ENCODE results near the gene EIF4G3. TPM values are rescaled to one million over a fixed set of nuclear protein-coding genes. Genes with fewer than 3 reads are reported as not detected.

The EIF4G3 gene
- total RNA-seq, 1 experiment from 2014 or later: 72.0 TPM

- Histone ChIP-seq H4K5ac (ENCODE audit: insufficient read length, low read depth, low read length) (no peak overlapping the region), H2BK15ac (ENCODE audit: low read depth, low read length) (no peak overlapping the region), H3K79me1 (ENCODE audit: insufficient read depth, low read depth, low read length, poor library complexity, severe bottlenecking) (no peaks in the 10 kb centered on the region), H3K9me3 (ENCODE audit: control insufficient read depth, low read depth, low read length) (no peaks in the 10 kb centered on the region), H3K79me2 (ENCODE audit: insufficient read depth, low read length) (no peaks in the 10 kb centered on the region), H3K27ac (ENCODE audit: insufficient read length, low read depth, low read length) (no peak overlapping the region), H2BK20ac (ENCODE audit: low read depth, low read length, poor library complexity, severe bottlenecking) (no peak overlapping the region), H2AK5ac (ENCODE audit: insufficient read length, low read length) (no peak overlapping the region), H3K4me1 (ENCODE audit: insufficient read depth, low read length) (no peaks in the 10 kb centered on the region), H3T11ph (ENCODE audit: low read length) (no peak overlapping the region), H3K23ac (ENCODE audit: insufficient read length, low read depth, low read length) (no peak overlapping the region), H3K4me2 (ENCODE audit: insufficient read depth, insufficient read length, low read length) (no peak overlapping the region), H3K56ac (ENCODE audit: insufficient read length, low read depth, low read length) (no peak overlapping the region), H2BK120ac (ENCODE audit: low read depth, low read length, poor library complexity, severe bottlenecking) (no peak overlapping the region), H3K23me2 (ENCODE audit: insufficient read length, low read depth, low read length, poor library complexity, severe bottlenecking) (no peaks in the 10 kb centered on the region), H3K18ac (ENCODE audit: insufficient read length, low read depth, low read length) (no peak overlapping the region), H3K14ac (ENCODE audit: insufficient read depth, low read length) (no peak overlapping the region), H2BK5ac (ENCODE audit: insufficient read length, low read length) (no peak overlapping the region), H3K27me3 (ENCODE audit: insufficient read depth, low read length) (no peaks in the 10 kb centered on the region), H4K20me1 (ENCODE audit: control insufficient read depth, insufficient read depth, insufficient read length) (no peaks in the 10 kb centered on the region), H2BK12ac (ENCODE audit: insufficient read length, low read depth, low read length) (no peak overlapping the region), H4K91ac (ENCODE audit: insufficient read length, low read depth, low read length) (no peak overlapping the region), H4K8ac (replicated peaks; ENCODE audit: insufficient read length, low read depth, low read length) (no peak overlapping the region), H2AFZ (ENCODE audit: low read length) (no peak overlapping the region), H3K9ac (ENCODE audit: extremely low read depth, insufficient read length, low read length) (no peak overlapping the region), H3K4ac (ENCODE audit: low read depth, low read length) (no peak overlapping the region)
- DNase-seq: no peak
- no peaks in the 10 kb centered on the region for H3K4me1 Mint-ChIP-seq
- H3K27ac Mint-ChIP-seq: no peak overlapping the region
- no peaks in the 10 kb centered on the region for H3K9me3 Mint-ChIP-seq
- peaks cover 19 to 50% (median 25%) of the 10 kb centered on the region in 3 experiments for H3K36me3 Mint-ChIP-seq (ENCODE audit: insufficient read depth in 1 of 3, low read depth in 3 of 3)
- H3K27me3 Mint-ChIP-seq (ENCODE audit: low read depth): no peaks in the 10 kb centered on the region
- no peak for TF ChIP-seq CTCF (conservative IDR thresholded peaks at IDR 0.05)
- no peak overlapping the region for H3K4me3 Mint-ChIP-seq
Measured at GRCh38 chr1:20840731-20841130, 336.0 kb downstream of the EIF4G3 start.
